ENCODE results near the gene NFIB.

NFIB gene

GRCh38 chr9:14063756-14064155 is 250.2 kb downstream of the NFIB start:
- Mint-ChIP-seq H3K4me1 (ENCODE audit: low read depth) (no peaks in the 10 kb centered on the region), H3K4me3 (no peak overlapping the region), H3K9me3 (no peaks in the 10 kb centered on the region), H3K36me3 (ENCODE audit: low read depth) (no peaks in the 10 kb centered on the region), H3K27ac (no peak overlapping the region), H3K27me3 (ENCODE audit: low read depth) (no peaks in the 10 kb centered on the region)

- Mint-ChIP-seq H3K9me3 (no peaks in the 10 kb centered on the region), H3K4me3 (no peak overlapping the region), H3K4me1 (ENCODE audit: low read depth) (no peaks in the 10 kb centered on the region), H3K36me3 (ENCODE audit: low read depth) (no peaks in the 10 kb centered on the region), H3K27ac (no peak overlapping the region), H3K27me3 (ENCODE audit: low read depth) (no peaks in the 10 kb centered on the region)
Observed at GRCh38 chr9:14062586-14063221, 251.2 kb downstream of the NFIB start.

- Mint-ChIP-seq H3K4me3 (no peak overlapping the region), H3K27me3 (ENCODE audit: low read depth) (no peaks in the 10 kb centered on the region), H3K27ac (no peak overlapping the region), H3K36me3 (ENCODE audit: low read depth) (no peaks in the 10 kb centered on the region), H3K9me3 (peaks cover 3% of the 10 kb centered on the region), H3K4me1 (ENCODE audit: low read depth) (no peaks in the 10 kb centered on the region)
Observed at GRCh38 chr9:14061936-14062585, 251.9 kb downstream of the NFIB start.

- H3K4me1 Mint-ChIP-seq (ENCODE audit: low read depth): no peaks in the 10 kb centered on the region
- H3K36me3 Mint-ChIP-seq (ENCODE audit: low read depth): no peaks in the 10 kb centered on the region
- H3K4me3 Mint-ChIP-seq: no peak overlapping the region
- H3K27me3 Mint-ChIP-seq (ENCODE audit: low read depth): no peaks in the 10 kb centered on the region
- H3K9me3 Mint-ChIP-seq: peaks cover 3% of the 10 kb centered on the region
- no peak overlapping the region for H3K27ac Mint-ChIP-seq
Observed at GRCh38 chr9:14058325-14058688, 255.6 kb downstream of the NFIB start.

- no peaks in the 10 kb centered on the region for H3K27me3 Mint-ChIP-seq (ENCODE audit: low read depth)
- H3K27ac Mint-ChIP-seq: no peak overlapping the region
- H3K36me3 Mint-ChIP-seq (ENCODE audit: low read depth): no peaks in the 10 kb centered on the region
- no peak overlapping the region for H3K4me3 Mint-ChIP-seq
- H3K4me1 Mint-ChIP-seq (ENCODE audit: low read depth): no peaks in the 10 kb centered on the region
- peaks cover 3% of the 10 kb centered on the region for H3K9me3 Mint-ChIP-seq
Observed at GRCh38 chr9:14057368-14058324, 256.3 kb downstream of the NFIB start.

GRCh38 chr9:14056316-14056861 is 257.6 kb downstream of the NFIB start:
- Mint-ChIP-seq H3K9me3 (peaks cover 3% of the 10 kb centered on the region), H3K4me3 (no peak overlapping the region), H3K36me3 (ENCODE audit: low read depth) (no peaks in the 10 kb centered on the region), H3K27me3 (ENCODE audit: low read depth) (no peaks in the 10 kb centered on the region), H3K27ac (no peak overlapping the region), H3K4me1 (ENCODE audit: low read depth) (no peaks in the 10 kb centered on the region)

- H3K27me3 Mint-ChIP-seq (ENCODE audit: low read depth): no peaks in the 10 kb centered on the region
- H3K27ac Mint-ChIP-seq: no peak overlapping the region
- no peak overlapping the region for H3K4me3 Mint-ChIP-seq
- no peaks in the 10 kb centered on the region for H3K4me1 Mint-ChIP-seq (ENCODE audit: low read depth)
- peaks cover 3% of the 10 kb centered on the region for H3K9me3 Mint-ChIP-seq
- no peaks in the 10 kb centered on the region for H3K36me3 Mint-ChIP-seq (ENCODE audit: low read depth)
Observed at GRCh38 chr9:14054096-14054495, 259.8 kb downstream of the NFIB start.

GRCh38 chr9:14052359-14052758 is 261.6 kb downstream of the NFIB start:
- Mint-ChIP-seq H3K36me3 (ENCODE audit: low read depth) (no peaks in the 10 kb centered on the region), H3K27me3 (ENCODE audit: low read depth) (no peaks in the 10 kb centered on the region), H3K4me1 (ENCODE audit: low read depth) (no peaks in the 10 kb centered on the region), H3K27ac (no peak overlapping the region), H3K9me3 (peaks cover 1% of the 10 kb centered on the region), H3K4me3 (no peak overlapping the region)

- Mint-ChIP-seq H3K27ac (no peak overlapping the region), H3K4me3 (no peak overlapping the region), H3K36me3 (ENCODE audit: low read depth) (no peaks in the 10 kb centered on the region), H3K4me1 (ENCODE audit: low read depth) (no peaks in the 10 kb centered on the region), H3K9me3 (no peaks in the 10 kb centered on the region), H3K27me3 (ENCODE audit: low read depth) (no peaks in the 10 kb centered on the region)
Observed at GRCh38 chr9:14051419-14051818, 262.5 kb downstream of the NFIB start.

- H3K4me1 Mint-ChIP-seq (ENCODE audit: low read depth): no peaks in the 10 kb centered on the region
Observed at GRCh38 chr9:14043483-14043882, 270.5 kb downstream of the NFIB start.

GRCh38 chr9:14037331-14037730 is 276.6 kb downstream of the NFIB start:
- H3K4me1 Mint-ChIP-seq (ENCODE audit: low read depth): no peaks in the 10 kb centered on the region
- H3K27me3 Mint-ChIP-seq (ENCODE audit: low read depth): no peaks in the 10 kb centered on the region
- peaks cover 3% of the 10 kb centered on the region for H3K9me3 Mint-ChIP-seq
- H3K36me3 Mint-ChIP-seq (ENCODE audit: low read depth): no peaks in the 10 kb centered on the region
- H3K4me3 Mint-ChIP-seq: no peak overlapping the region
- H3K27ac Mint-ChIP-seq: no peak overlapping the region

More at GRCh38 chr9:14043483-14043882, 270.5 kb downstream of the NFIB start:
- Mint-ChIP-seq H3K36me3 (ENCODE audit: low read depth) (no peaks in the 10 kb centered on the region), H3K27me3 (ENCODE audit: low read depth) (no peaks in the 10 kb centered on the region), H3K9me3 (no peaks in the 10 kb centered on the region), H3K27ac (no peak overlapping the region), H3K4me3 (no peak overlapping the region)

- H3K27ac Mint-ChIP-seq: no peak overlapping the region
- no peaks in the 10 kb centered on the region for H3K4me1 Mint-ChIP-seq (ENCODE audit: low read depth)
- H3K4me3 Mint-ChIP-seq: no peak overlapping the region
- no peaks in the 10 kb centered on the region for H3K27me3 Mint-ChIP-seq (ENCODE audit: low read depth)
- no peaks in the 10 kb centered on the region for H3K36me3 Mint-ChIP-seq (ENCODE audit: low read depth)
- peaks cover 3% of the 10 kb centered on the region for H3K9me3 Mint-ChIP-seq
Observed at GRCh38 chr9:14033067-14033466, 280.9 kb downstream of the NFIB start.
